ENCODE data around the gene C1orf53. TPM values are rescaled to one million over a fixed set of nuclear protein-coding genes. Genes with fewer than 3 reads are reported as not detected.

Gene C1orf53
- total and polyA plus RNA-seq, 2 donors from 2014 or later = 8.4 to 8.9 TPM

DNA sequence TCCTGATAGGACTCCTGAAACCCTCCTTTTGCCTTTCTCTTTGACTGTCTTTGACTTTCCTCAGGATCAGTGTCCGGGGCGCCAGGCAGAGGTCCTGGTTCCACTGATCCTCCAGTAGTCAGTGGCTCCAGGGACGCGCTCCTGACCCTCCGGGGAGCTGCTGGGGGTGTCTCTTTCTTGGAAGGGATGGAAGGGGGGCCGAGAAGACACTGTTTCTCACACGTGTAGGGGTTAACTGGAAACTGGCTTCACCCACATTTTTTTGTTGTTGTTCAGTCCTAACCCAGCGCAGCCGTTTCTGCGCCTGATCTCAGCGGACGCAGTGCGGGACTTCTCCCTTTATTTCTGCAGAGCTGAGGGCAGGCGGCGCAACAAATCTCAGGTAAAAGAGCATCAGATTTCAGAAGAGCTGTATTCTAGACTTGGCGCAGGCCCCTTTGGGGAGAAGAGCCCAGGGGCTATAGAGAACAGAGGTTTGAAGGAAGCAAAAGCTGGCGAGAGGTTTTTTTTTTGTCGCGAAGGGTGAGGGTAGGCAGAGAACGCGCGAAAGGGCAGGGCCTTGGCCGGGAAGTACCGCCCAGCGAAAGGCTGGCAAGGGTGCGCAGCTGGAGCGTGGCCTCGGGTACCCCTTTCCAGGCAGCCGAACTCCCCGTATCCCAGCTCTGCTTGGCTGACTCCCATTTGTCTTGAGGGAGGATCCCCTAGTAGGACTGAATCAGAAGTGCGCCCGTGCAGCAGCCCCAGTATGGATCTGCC lies 10.5 kb downstream of the C1orf53 start:
- TF ChIP-seq CTCF (IDR thresholded peaks at IDR 0.05; ENCODE audit: borderline replicate concordance, extremely low read depth, insufficient read depth) = no peak
- no peak overlapping the region for H3K9ac ChIP-seq (ENCODE audit: low read length in 3 of 3)
- peaks cover 0 to 13% (median 5%) of the 10 kb centered on the region in 3 donors for H3K4me1 ChIP-seq (ENCODE audit: control insufficient read depth in 2 of 3, insufficient read depth in 2 of 3, low read depth in 1 of 3, low read length in 3 of 3)
- no peaks in the 10 kb centered on the region for H3K9me3 ChIP-seq (ENCODE audit: control insufficient read depth in 2 of 3, insufficient read depth in 1 of 3, low read length in 3 of 3)
- H3K4me3 ChIP-seq (ENCODE audit: low read length in 3 of 3) = no peak overlapping the region
- FAIRE-seq = no peak
- DNase-seq = peak in 1 of 5 donors; percentile 41
- intact Hi-C loops (cut with DNase I) = no loop called here
- no peaks in the 10 kb centered on the region for H3K36me3 ChIP-seq (ENCODE audit: control insufficient read depth in 2 of 3, insufficient read depth in 3 of 3, low read length in 3 of 3)
- H3K27me3 ChIP-seq (ENCODE audit: control insufficient read depth, insufficient read depth, low read length) = peaks cover 81% of the 10 kb centered on the region
- H3K27ac ChIP-seq (ENCODE audit: low read depth in 2 of 2, low read length in 2 of 2) = no peak overlapping the region

GRCh38 chr1:197913495-197914276 lies 11.3 kb downstream of the C1orf53 start:
- intact Hi-C loops (cut with DNase I) = no loop called here
- FAIRE-seq (no peak), DNase-seq (no peak)
- Histone ChIP-seq H3K27ac (ENCODE audit: low read depth in 2 of 2, low read length in 2 of 2) (no peak overlapping the region), H3K9ac (ENCODE audit: low read length in 3 of 3) (no peak overlapping the region), H3K9me3 (ENCODE audit: control insufficient read depth in 2 of 3, insufficient read depth in 1 of 3, low read length in 3 of 3) (no peaks in the 10 kb centered on the region), H3K4me3 (ENCODE audit: low read length in 3 of 3) (no peak overlapping the region), H3K4me1 (ENCODE audit: control insufficient read depth in 2 of 3, insufficient read depth in 2 of 3, low read depth in 1 of 3, low read length in 3 of 3) (peaks cover 0 to 16% (median 10%) of the 10 kb centered on the region in 3 donors), H3K27me3 (ENCODE audit: control insufficient read depth, insufficient read depth, low read length) (peaks cover 80% of the 10 kb centered on the region), H3K36me3 (ENCODE audit: control insufficient read depth in 2 of 3, insufficient read depth in 3 of 3, low read length in 3 of 3) (no peaks in the 10 kb centered on the region)
- no peak for TF ChIP-seq CTCF (IDR thresholded peaks at IDR 0.05; ENCODE audit: borderline replicate concordance, extremely low read depth, insufficient read depth)

GRCh38 chr1:197914510-197914909 lies 12.1 kb downstream of the C1orf53 start:
- H3K27ac ChIP-seq (ENCODE audit: low read depth in 2 of 2, low read length in 2 of 2) = no peak overlapping the region
- H3K36me3 ChIP-seq (ENCODE audit: control insufficient read depth in 2 of 3, insufficient read depth in 3 of 3, low read length in 3 of 3) = no peaks in the 10 kb centered on the region
- H3K4me1 ChIP-seq (ENCODE audit: control insufficient read depth in 2 of 3, insufficient read depth in 2 of 3, low read depth in 1 of 3, low read length in 3 of 3) = peaks cover 0 to 16% (median 10%) of the 10 kb centered on the region in 3 donors
- TF ChIP-seq CTCF (IDR thresholded peaks at IDR 0.05; ENCODE audit: borderline replicate concordance, extremely low read depth, insufficient read depth) = no peak
- no peak overlapping the region for H3K9ac ChIP-seq (ENCODE audit: low read length in 3 of 3)
- FAIRE-seq (no peak), DNase-seq (no peak)
- H3K4me3 ChIP-seq (ENCODE audit: low read length in 3 of 3) = no peak overlapping the region
- no peaks in the 10 kb centered on the region for H3K9me3 ChIP-seq (ENCODE audit: control insufficient read depth in 2 of 3, insufficient read depth in 1 of 3, low read length in 3 of 3)
- intact Hi-C loops (cut with DNase I) = no loop called here
- H3K27me3 ChIP-seq (ENCODE audit: control insufficient read depth, insufficient read depth, low read length) = peaks cover 82% of the 10 kb centered on the region

Measured in kidney (tissue), 14 donors.